Hematopoietic multipotent progenitor cell treated with erythropoietin and hydrocortisone succinate and interleukin-3 and kit ligand, for 4 days (in vitro differentiated cells): Measurements from ENCODE around the gene EPG5.
A peak's percentile ranks its signal among the peaks of the same experiment; 100 is the strongest.
"Not testable (repeated sequence)": the region's sequence is repeated elsewhere in the genome, so short reads cannot be mapped to it uniquely, and the experiment has no call there.

ENCODE experiments used
- DNase-seq: peaks from one replicate; pipeline ENCODE4 v3.0.0-alpha.2; 2015

Gene EPG5

DNA sequence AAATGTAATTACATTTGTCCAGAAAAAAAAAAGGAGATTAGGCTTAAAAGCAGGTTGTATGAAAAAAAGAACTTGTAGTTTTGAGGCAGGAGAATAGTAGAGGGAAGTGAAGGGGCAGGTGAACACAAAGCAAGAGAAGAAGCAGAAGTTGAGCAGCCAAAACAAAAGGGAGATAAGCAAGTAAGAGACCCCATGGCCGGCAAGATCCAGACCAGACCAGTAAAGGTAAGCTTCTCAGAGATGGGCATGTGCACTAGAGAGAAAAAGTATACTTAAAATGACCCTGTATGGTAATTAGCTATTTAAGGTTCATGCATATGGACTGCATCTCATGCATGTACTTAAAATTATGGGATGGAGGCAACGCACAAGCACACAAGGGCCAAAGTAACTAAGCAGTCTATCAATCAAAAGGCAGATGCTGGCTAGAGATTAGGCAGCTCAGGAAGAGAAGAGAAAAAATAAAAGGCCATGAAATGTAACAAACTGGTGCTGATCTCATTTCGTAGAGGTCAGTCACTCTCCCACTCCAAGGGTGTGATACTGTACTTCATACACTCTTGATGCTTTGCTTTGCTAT lies 132.0 kb downstream of the EPG5 start:
- peak; percentile 72 for DNase-seq

DNA sequence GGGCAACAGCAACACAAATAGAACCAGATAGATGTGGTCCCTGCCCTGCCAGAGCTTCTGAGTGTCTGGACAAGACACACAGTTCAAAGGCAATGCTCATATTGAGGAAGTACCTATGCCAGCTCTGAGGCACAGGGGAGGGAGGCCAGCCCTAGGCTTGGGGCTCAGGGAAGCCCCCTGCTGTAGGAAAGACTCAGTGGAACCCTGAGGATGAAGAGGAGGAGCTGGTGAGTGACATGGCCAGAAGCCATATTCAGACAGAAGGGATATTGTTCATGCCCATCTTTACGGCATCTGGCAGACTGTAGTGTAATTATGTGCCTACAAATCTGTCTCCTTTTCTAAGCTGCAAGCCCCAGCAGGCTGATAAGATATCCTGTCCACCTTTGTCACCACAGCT lies 132.8 kb downstream of the EPG5 start:
- DNase-seq: peak; percentile 60

DNA sequence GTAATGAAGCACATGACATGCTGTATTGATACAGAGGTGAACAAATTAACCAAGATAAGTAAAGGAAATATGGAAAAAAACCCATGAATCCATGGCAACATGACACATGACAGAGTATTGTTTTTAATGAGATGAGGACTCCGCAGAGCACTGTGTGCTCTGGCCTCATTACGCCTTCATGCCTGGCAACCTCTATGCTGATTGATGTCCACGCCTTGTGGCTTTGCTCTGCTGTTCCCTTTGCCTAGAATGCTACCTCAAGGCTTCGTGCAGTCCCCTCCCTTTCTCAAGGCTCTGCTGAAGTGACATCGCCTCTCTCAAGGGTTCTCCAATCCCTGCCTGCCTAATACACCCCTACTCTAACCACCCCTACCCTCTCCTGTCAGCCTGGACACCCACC lies 133.3 kb downstream of the EPG5 start:
- DNase-seq: no peak

DNA sequence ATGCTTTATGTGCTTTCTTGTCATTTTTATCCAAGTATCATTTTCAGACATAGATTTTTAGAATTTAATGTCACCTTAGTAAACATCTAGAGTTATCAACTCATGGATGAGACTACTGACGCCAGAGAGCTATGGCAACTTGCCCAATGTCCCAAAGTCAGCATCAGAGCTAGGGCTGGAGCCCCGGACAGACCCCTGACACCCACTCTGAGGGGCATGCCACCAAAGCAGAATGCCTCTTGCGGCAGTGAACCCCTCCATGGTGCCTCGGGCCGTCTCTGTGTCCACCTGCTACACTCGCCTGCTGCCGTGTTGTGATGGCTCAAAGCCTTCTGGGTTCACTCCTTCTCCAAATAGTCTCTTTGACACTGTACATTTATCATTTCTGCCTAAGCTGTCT lies 136.2 kb downstream of the EPG5 start:
- no peak for DNase-seq

DNA sequence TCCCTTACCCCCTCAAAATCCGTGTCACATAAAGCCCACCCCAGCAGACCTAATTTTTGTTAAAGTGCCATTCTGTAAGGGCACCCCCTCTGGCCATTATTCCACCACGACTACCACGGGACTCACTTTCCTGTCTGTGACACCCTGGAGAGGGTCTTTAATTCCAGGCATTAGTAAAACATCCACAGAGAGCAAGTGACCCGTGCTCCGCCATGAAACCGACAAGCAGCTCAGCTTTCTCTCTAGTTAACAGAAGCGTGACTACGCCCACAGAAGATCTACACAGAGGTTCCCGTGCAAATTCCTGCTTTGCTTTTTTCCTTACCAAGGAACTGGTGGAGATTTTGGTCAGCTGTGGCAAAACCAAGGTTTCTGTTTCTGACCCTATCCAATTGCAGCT lies 137.3 kb downstream of the EPG5 start:
- DNase-seq: no peak

DNA sequence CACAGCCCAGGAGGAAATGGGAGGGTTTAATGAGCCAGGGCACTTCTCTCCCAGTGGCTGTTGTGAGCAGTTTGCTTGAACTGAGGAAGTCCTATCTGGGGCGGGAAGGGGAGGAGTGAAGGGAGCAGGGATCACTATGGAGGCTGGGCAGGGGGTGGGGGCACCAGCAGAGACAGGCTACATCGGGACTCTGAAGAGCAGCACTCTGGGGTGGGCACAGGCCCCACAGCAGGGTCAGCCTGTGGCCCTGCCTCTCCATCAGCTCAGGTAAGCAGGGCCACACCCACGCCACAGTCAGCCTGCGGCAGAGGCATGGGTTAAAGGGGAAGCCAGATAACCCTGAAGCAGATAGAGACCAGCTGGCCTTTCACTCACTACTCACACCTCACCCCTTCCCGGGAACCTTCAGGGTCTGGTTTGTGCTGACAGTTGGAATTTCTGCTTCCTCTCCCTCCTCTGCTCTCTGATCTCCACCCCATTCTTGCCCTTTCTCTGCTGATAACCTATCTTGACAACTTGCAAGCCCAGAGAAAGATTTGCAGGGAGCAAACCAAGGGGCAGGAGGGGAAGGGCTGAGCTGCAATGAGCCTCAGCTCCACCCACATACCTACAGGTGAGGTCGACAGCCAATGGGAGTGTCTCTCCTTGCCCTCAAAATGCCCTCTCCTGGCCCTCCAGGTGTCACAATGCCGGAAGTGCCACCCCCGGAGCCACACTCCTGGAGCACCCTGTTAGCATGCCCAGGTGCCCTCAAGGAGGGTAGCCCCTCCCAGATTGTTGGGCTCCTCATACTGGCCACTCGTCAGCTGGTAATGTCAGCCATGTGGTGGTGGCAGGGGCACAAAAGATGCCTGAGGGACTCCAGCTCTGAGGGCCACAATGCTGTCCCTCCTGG lies 138.0 kb downstream of the EPG5 start:
- DNase-seq: peak; percentile 76

DNA sequence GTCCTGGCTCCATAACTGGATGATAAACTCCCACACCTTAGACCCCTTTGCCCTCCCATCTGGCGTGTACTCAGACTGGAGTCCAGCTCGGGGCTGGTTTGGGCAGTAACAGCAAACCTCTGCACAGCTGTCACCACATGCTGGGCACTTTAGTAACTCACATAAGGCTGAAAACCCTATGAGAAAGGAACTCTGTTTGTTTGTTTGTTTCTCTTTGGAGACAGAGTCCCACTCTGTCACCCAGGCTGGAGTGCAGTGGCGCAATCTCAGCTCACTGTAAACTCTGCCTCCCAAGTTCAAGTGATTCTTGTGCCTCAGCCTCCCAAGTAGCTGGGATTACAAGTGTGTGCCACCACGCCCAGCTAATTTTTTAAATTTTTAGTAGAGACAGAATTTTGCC lies 140.4 kb downstream of the EPG5 start:
- DNase-seq: not testable (repeated sequence)

DNA sequence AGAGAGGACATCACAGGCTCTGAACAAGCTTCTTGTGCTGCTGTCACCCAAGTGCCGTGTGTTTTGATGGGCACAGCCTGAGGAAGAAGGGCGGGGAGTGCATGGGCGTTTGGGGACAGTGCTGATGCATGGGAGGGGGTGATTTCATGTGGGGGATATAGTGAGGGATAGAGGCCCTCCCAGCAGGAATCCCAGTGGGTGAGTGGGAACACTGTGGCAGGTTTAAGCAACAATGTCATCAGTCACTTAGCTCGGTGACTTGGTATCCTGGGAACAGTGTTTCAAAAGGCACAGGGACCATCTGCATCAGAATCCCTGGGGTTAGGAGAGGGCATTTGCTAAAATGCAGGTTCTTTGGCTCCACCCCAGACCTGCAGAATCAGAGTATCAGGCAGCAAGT lies 141.0 kb downstream of the EPG5 start:
- no peak for DNase-seq

DNA sequence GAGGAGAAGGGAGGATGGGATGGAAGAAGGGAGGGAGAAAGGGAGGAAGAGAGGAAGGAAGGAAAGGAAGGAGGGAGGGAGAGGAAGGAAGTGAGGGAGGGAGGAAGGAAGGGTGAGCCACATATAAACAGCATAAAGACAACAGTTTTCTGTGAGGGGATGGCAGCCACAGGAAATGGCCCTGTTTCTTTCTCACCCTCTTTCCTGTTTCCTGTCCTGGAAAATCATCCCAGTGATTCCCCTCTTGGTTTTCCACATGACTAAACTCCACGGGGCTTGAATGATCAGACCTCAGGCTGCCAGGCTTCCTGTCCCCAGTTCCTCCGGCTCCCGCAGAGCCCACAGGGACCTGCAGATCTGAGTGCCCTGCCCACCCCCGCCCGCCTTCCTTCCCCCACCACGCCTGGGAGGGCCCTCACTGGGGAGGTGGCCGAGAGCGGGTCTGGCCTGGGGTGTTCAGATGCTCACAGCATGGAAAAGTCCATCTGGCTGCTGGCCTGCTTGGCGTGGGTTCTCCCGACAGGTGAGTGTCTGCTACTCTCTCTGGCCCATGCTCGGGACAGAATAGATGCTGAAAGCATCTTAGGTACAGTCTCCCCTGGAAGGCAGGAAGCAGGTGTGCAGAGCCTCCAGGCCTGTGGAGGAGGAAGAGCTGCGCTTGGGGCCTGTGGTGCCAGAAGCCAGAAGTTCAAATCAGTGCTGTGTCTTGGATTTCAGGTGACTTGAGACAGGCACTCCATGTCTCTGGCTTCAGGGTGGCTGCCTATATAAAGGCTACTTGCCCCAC lies 141.7 kb downstream of the EPG5 start, which contains the start of gene SIGLEC15:
TSS of gene SIGLEC15 (plus strand) at position 418 of the 787 bp plus-strand sequence. CDS start at position 472, 54 bp downstream.
- no peak for DNase-seq

DNA sequence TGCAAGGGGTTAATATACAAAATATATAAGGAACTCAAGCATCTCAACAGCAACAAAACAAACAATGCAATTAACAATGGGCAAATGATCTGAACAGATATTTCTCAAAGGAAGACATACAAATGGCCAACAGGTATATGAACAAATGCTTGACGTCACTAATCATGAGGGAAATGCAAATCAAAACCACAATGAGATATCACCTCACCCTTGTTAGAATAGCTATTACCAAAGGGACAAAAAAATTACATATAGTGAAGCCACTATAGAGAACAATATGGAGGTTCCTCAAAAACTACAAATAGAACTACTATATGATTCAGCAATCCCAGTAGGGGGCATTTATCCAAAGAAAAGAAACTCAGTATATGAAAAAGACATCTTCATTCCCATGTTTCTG lies 145.4 kb downstream of the EPG5 start:
- no peak for DNase-seq

DNA sequence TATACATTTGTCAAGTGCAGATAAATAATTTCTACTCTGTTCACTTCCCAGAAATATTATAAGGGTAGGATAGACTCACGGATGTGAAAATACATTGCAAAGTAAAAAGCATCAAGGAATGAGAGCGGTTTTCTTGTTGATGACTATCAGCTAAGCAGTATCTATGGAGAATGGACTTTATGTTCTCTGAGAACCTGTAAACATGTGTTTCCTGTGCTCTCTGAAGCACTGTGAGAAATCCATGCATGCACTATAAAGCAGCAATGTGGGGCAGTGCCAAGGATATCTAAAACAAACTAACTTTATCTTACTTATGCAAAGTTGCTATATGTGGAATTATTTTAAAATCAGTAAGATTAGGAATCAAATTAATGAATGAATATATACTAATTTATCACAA lies 146.1 kb downstream of the EPG5 start:
- DNase-seq: no peak

DNA sequence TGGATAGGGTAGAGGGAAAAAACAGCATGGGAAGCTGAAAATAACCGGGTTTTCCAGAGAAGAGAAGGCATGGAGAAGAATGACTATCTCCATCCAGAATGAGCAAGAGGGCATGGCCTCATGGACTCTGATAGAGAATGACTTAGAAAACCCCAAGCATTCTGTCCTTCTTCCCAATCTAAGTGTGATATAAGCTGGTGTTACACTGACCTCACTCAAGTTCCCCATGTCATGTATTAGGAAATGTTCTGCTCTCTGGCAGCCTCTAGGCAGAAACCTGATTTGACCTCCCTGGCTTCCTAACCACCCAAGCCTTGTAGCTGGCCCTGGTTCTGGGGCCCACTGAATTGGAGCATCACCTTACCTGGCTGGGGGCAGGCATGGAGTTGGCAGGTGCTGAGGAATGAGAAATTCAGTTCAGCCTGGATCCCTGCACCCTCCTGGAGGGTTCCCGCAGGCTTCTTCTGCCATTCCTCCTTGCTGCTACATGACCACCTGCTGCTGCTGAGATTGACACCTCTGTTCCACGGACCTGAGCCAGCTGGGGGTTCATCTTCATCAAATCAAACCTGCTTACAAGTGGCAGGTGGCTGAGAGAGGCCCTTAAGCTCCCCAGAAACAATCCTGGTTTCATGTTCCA lies 146.9 kb downstream of the EPG5 start:
- no peak for DNase-seq

DNA sequence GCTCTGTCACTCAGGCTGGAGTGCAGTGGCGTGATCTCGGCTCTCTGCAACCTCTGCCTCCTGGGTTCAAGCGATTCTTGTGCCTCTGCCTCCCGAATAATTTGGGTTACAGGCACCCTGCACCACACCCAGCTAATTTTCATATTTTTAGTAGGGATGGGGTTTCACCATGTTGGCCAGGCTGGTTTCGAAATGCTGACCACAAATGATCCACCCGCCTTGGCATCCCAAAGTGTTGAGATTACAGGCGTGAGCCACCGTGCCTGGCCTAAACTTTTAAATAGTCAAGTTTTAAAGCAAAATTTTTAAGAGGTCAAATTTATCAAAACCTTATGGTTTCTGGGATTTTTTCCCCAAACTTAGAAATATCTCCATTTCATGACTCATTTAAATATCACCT lies 148.4 kb downstream of the EPG5 start:
- DNase-seq: not testable (repeated sequence)

DNA sequence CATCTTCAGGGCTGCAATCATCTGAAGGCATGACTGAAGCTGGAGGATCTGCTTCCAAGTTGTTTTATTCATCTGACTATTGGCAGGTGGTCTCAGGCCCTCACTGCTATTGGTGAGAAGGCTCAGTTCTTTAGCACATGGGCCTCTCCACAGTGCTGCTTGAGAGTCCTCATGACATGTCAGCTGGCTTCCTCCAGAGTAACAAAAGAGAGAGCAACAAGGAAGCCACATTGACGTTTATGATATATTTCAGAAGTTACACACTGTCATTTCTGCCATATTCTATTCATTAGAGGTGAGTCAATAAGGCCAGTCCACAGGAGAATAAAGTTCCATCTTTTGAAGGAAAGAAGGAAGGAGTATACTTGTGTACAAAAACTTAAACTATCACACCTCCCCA lies 149.6 kb downstream of the EPG5 start:
- no peak for DNase-seq

DNA sequence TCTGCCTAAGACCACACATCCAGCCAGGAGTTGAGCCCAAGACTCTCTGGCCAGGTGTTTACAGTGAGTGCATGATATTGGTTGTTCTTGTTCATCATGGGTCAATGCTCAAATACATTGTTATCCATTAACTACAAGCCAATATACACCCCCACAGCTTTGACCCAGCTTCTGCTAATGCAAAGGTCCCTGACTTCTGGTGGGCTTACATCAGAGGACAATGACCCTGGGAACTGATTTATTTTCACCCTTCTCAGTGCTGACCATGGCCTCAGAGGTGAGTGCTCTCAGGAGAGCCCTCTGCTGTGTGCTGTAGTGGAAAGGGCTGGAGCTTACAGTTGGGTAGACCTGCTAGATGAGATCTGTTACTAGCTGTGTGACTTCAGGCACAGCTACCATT lies 152.4 kb downstream of the EPG5 start:
- not testable (repeated sequence) for DNase-seq

DNA sequence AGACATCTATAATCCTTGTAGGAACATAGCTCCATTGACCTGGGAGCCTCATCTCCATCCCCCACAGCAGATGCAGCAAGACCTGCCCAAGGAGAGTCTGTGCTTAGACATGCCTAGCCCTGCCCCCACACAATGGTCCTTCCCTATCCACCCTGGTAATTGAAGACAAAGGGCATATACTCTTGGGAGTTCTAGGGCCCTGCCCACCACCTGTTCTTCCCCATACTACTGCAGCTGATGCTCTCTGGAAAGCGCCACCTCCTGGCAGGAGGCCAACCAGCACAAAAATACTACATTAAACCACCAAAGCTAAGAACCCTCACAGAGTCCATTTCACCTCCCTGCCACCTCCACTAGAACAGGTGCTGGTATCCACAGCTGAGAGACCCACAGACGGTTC lies 160.0 kb downstream of the EPG5 start:
- DNase-seq: peak; percentile 60

DNA sequence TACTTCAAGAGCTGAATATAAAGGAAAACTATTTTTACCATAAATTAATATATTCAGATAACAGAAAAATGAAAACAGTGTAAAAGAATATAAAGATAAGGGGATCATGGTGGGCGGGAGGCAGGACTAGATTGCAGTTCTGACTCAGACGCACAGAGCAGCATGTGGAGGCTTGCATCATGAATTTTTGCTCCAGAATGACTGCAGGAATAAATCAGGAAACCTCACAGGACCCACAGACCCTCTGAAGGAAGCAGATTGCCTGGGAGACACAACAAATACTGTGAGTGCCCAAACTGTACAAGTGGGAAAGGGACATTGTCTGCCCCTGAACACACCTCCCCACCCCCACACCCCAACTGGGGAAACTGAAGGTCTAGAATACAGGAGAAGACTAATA lies 160.9 kb downstream of the EPG5 start:
- DNase-seq: peak; percentile 58

DNA sequence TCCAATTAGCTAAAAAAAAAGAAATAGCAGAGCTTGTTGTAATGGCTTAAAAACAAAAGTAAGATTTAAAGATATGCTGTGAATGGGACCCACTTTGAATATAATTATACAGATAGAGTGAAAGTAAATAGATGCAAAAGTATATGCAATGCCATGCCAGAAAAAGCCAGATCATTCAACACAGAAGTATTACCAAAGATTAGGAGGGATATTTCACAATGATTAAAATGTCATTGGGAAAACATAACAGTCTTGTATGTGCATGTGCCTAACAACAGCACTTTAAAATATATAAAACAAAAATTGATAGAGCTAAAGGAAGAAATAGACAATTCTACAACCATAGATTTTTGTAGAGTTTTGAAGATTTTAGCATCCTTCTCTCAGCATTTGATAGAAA lies 161.6 kb downstream of the EPG5 start:
- DNase-seq: no peak

DNA sequence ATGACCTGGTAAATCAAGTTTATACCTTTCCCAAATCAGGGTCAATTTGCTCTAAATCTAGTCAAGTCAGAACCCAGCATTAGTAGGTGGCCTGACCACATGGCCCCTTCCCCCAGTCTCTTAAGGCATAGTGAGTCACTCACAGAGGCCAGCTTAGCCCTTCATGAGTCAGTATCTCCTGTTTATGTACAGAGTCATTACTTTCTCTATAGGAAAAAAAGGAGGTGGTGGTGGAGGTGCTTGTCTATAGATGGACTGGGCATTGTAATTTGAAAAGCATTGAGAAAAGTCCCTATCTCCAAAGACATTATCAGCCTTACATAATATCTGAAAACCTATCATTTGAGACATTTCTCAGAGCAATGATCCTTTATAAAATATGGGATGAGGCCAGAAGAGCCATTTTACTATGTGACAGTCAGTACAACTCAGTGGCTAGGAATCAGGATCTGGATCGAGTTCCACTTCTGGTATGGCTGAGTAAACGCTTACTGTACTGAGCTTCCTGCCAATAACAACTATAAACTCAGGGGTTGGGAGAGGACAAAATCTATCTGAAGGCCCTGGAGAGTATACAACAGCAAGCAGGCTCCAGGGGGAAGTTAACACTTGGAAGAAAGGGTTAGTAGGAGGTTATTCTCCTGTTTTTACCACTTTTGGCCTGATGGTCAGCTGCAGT lies 164.2 kb downstream of the EPG5 start:
- DNase-seq: peak; percentile 31

DNA sequence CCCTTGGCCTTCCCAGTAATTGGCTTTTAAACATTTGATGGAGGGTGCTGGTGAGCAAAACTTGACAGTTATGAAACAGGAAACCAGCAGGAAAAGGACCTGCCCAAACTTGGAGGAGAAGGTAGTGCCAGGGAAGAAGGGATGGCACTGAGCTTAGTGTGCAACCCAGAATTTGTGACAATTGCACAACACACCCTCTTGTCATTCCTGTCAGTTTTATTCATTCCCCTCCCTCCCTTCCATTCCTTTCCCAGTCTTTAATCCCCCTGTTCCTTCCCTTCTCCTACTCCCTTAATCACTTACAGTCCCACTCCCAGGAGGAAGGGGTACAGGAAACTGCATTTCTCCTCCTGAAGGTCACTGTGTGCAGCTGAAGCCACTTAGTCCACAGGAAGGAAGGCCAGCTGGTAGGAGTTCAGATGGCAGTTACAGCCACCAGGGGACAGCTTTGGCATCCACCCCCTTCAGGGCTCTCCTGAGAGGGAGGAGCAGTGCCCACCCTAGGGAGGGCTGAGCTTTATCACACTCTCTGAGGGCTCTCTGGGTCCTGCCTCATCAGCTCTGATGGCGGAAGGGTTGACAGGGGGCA lies 165.6 kb downstream of the EPG5 start:
- DNase-seq: no peak
